Measurements from ENCODE around the gene IFI27.
"Not testable (repeated sequence)": the region's sequence is repeated elsewhere in the genome, so short reads cannot be mapped to it uniquely, and the experiment has no call there.

Gene IFI27
- 0.69 to 6.6 (median 2.2) reads per million in 4 donors for total RNA-seq

- DNase-seq = no peak
Observed at GRCh38 chr14:94110552-94111181, at the start of gene IFI27. IFI27 (plus strand) TSS chr14:94110736.

- DNase-seq = no peak
Observed at GRCh38 chr14:94062344-94062940, 48.1 kb upstream of the IFI27 start.

- no peak for DNase-seq
Observed at GRCh38 chr14:94066089-94066676, 44.4 kb upstream of the IFI27 start.

- DNase-seq = not testable (repeated sequence)
Observed at GRCh38 chr14:94072076-94072475, 38.5 kb upstream of the IFI27 start.

- no peak for DNase-seq
Observed at GRCh38 chr14:94074534-94074933, 36.0 kb upstream of the IFI27 start.

GRCh38 chr14:94075008-94075407 lies 35.5 kb upstream of the IFI27 start:
- DNase-seq = no peak

- DNase-seq = no peak
Observed at GRCh38 chr14:94077111-94077821, 33.3 kb upstream of the IFI27 start.

GRCh38 chr14:94077823-94078222 lies 32.7 kb upstream of the IFI27 start:
- no peak for DNase-seq

- no peak for DNase-seq
Observed at GRCh38 chr14:94079891-94080620, 30.5 kb upstream of the IFI27 start.

- peak; percentile 93 to 98 (median 96) for DNase-seq
Observed at GRCh38 chr14:94080621-94081385, 29.7 kb upstream of the IFI27 start, which contains the start of the genes DDX24 and IFI27L1. DDX24 (minus strand) TSS chr14:94081202; CDS start chr14:94079742, 1,460 bp downstream. IFI27L1 (plus strand) TSS chr14:94081310; CDS start chr14:94096938, 15,628 bp downstream.

GRCh38 chr14:94081386-94081820 lies 29.1 kb upstream of the IFI27 start:
- DNase-seq = no peak

GRCh38 chr14:94087891-94088290 lies 22.6 kb upstream of the IFI27 start:
- no peak for DNase-seq

GRCh38 chr14:94088516-94088915 lies 22.0 kb upstream of the IFI27 start:
- no peak for DNase-seq

- no peak for DNase-seq
Observed at GRCh38 chr14:94089479-94089878, 21.1 kb upstream of the IFI27 start.

- DNase-seq = no peak
Observed at GRCh38 chr14:94093418-94093817, 17.1 kb upstream of the IFI27 start.

- DNase-seq = no peak
Observed at GRCh38 chr14:94097091-94097490, 13.4 kb upstream of the IFI27 start.

- DNase-seq = no peak
Observed at GRCh38 chr14:94098326-94098992, 12.1 kb upstream of the IFI27 start.

- no peak for DNase-seq
Observed at GRCh38 chr14:94099006-94099405, 11.5 kb upstream of the IFI27 start.

- DNase-seq = no peak
Observed at GRCh38 chr14:94100847-94101246, 9.7 kb upstream of the IFI27 start.

GRCh38 chr14:94101748-94102147 lies 8.8 kb upstream of the IFI27 start:
- no peak for DNase-seq

GRCh38 chr14:94102768-94103482 lies 7.6 kb upstream of the IFI27 start:
- no peak for DNase-seq

Data from T-helper 1 cell (primary cell).